Activated CD4-positive, alpha-beta T cell treated with anti-CD3 and anti-CD28 coated beads, Interleukin-2, amount 10 ng/mL, durations not matched to agents 7 days and 5 days (primary cell): ENCODE measurements around the gene HIPK1. TPM values are rescaled to one million over a fixed set of nuclear protein-coding genes. Genes with fewer than 3 reads are reported as not detected.
A peak's percentile ranks its signal among the peaks of the same experiment; 100 is the strongest.

Experiments
- CTCF ChIA-PET: fragments of 350-600 bp; sonication (Branson Sonifier 250); formaldehyde crosslinking; loops from one replicate; lab custom pipeline; 2021; ENCODE audit warnings: antibody characterized with exemption; lab: Charles Lee
- POLR2A ChIA-PET: fragments of 350-600 bp; sonication (Branson Sonifier 250); formaldehyde crosslinking; loops from one replicate; lab custom pipeline; 2021; ENCODE audit warnings: antibody characterized with exemption; lab: Charles Lee
- DNase-seq: peaks from one replicate; pipeline ENCODE4 v3.0.0-alpha.2; 2020
- H3K27ac Mint-ChIP-seq: one replicate; pipeline ENCODE4 v1.8.0; 2021; ENCODE audit warnings: mild to moderate bottlenecking, moderate library complexity, mixed read lengths
- H3K27me3 Mint-ChIP-seq: one replicate; pipeline ENCODE4 v1.8.0; 2021; ENCODE audit warnings: mixed read lengths
- H3K36me3 Mint-ChIP-seq: one replicate; pipeline ENCODE4 v1.8.0; 2021; ENCODE audit warnings: low read depth, mixed read lengths
- H3K4me1 Mint-ChIP-seq: one replicate; pipeline ENCODE4 v1.8.0; 2021; ENCODE audit warnings: mixed read lengths
- H3K4me3 Mint-ChIP-seq: one replicate; pipeline ENCODE4 v1.8.0; 2021; ENCODE audit warnings: mild to moderate bottlenecking, moderate library complexity, mixed read lengths
- H3K9me3 Mint-ChIP-seq: one replicate; pipeline ENCODE4 v1.8.0; 2021; ENCODE audit warnings: mixed read lengths
- total RNA-seq, 2 experiments: library from RNA; stranded (reverse); gene quantifications; one replicate each; pipeline ENCODE4 v1.2.3, GENCODE V29; 2021

HIPK1 gene
- total RNA-seq, 2 experiments from 2014 or later = 88.5 to 106 TPM

- peak; percentile 61 for DNase-seq
- H3K4me1 Mint-ChIP-seq = peaks cover 44% of the 10 kb centered on the region
- H3K27ac Mint-ChIP-seq = peak within 1 kb of the TSS; percentile 12
- no peaks in the 10 kb centered on the region for H3K9me3 Mint-ChIP-seq
- POLR2A ChIA-PET = no interaction called here
- H3K4me3 Mint-ChIP-seq = no peak within 1 kb of the TSS
- peaks cover 13% of the 10 kb centered on the region for H3K36me3 Mint-ChIP-seq
- CTCF ChIA-PET = interaction anchor here (0.9 to 2.9 kb wide), 2 partner anchors 33 to 304 kb away, joined by 3 to 18 read pairs; no protein-coding TSS in a partner anchor
- no peaks in the 10 kb centered on the region for H3K27me3 Mint-ChIP-seq
Measured at GRCh38 chr1:113978863-113979702, 50.0 kb downstream of the HIPK1 start, which contains the start of gene OLFML3. TSS of gene OLFML3 (plus strand) at chr1:113979474. CDS start at chr1:113979517, 43 bp downstream.

- Mint-ChIP-seq H3K4me3 (no peak overlapping the region), H3K9me3 (no peaks in the 10 kb centered on the region), H3K4me1 (peaks cover 36% of the 10 kb centered on the region), H3K27ac (no peak overlapping the region), H3K27me3 (no peaks in the 10 kb centered on the region), H3K36me3 (peaks cover 8% of the 10 kb centered on the region)
- DNase-seq = no peak
- POLR2A ChIA-PET = no interaction called here
- CTCF ChIA-PET = no interaction called here
Measured at GRCh38 chr1:113980110-113980509, 51.0 kb downstream of the HIPK1 start.

GRCh38 chr1:113981962-113982931 lies 53.1 kb downstream of the HIPK1 start:
- H3K36me3 Mint-ChIP-seq = no peaks in the 10 kb centered on the region
- ChIA-PET POLR2A (no interaction called here), CTCF (interaction anchor here (0.7 kb wide), 1 partner anchor 293 kb away, joined by 4 read pairs; no protein-coding TSS in a partner anchor)
- no peak for DNase-seq
- H3K27me3 Mint-ChIP-seq = no peaks in the 10 kb centered on the region
- no peak overlapping the region for H3K27ac Mint-ChIP-seq
- peaks cover 16% of the 10 kb centered on the region for H3K4me1 Mint-ChIP-seq
- H3K4me3 Mint-ChIP-seq = no peak overlapping the region
- no peaks in the 10 kb centered on the region for H3K9me3 Mint-ChIP-seq

- H3K4me1 Mint-ChIP-seq = peaks cover 12% of the 10 kb centered on the region
- no peak overlapping the region for H3K4me3 Mint-ChIP-seq
- no peaks in the 10 kb centered on the region for H3K27me3 Mint-ChIP-seq
- POLR2A ChIA-PET = no interaction called here
- CTCF ChIA-PET = no interaction called here
- no peak for DNase-seq
- H3K27ac Mint-ChIP-seq = no peak overlapping the region
- no peaks in the 10 kb centered on the region for H3K9me3 Mint-ChIP-seq
- no peaks in the 10 kb centered on the region for H3K36me3 Mint-ChIP-seq
Measured at GRCh38 chr1:113982949-113983348, 53.8 kb downstream of the HIPK1 start.

GRCh38 chr1:113983391-113983790 lies 54.3 kb downstream of the HIPK1 start:
- H3K9me3 Mint-ChIP-seq = no peaks in the 10 kb centered on the region
- no peaks in the 10 kb centered on the region for H3K27me3 Mint-ChIP-seq
- H3K4me3 Mint-ChIP-seq = no peak overlapping the region
- ChIA-PET POLR2A (no interaction called here), CTCF (no interaction called here)
- no peak for DNase-seq
- peaks cover 7% of the 10 kb centered on the region for H3K4me1 Mint-ChIP-seq
- H3K36me3 Mint-ChIP-seq = no peaks in the 10 kb centered on the region
- no peak overlapping the region for H3K27ac Mint-ChIP-seq

GRCh38 chr1:113983826-113984225 lies 54.7 kb downstream of the HIPK1 start:
- POLR2A ChIA-PET = no interaction called here
- no peaks in the 10 kb centered on the region for H3K9me3 Mint-ChIP-seq
- CTCF ChIA-PET = interaction anchor here (0.6 kb wide), 1 partner anchor 522 kb away, joined by 3 read pairs; no protein-coding TSS in a partner anchor
- H3K27me3 Mint-ChIP-seq = no peaks in the 10 kb centered on the region
- no peak overlapping the region for H3K4me3 Mint-ChIP-seq
- H3K27ac Mint-ChIP-seq = no peak overlapping the region
- no peak for DNase-seq
- H3K4me1 Mint-ChIP-seq = peaks cover 4% of the 10 kb centered on the region
- H3K36me3 Mint-ChIP-seq = no peaks in the 10 kb centered on the region

- ChIA-PET POLR2A (no interaction called here), CTCF (interaction anchor here (0.6 to 1.5 kb wide), 2 partner anchors 9 to 521 kb away, joined by 3 to 5 read pairs; no protein-coding TSS in a partner anchor)
- H3K9me3 Mint-ChIP-seq = no peaks in the 10 kb centered on the region
- DNase-seq = no peak
- H3K4me3 Mint-ChIP-seq = no peak overlapping the region
- no peaks in the 10 kb centered on the region for H3K4me1 Mint-ChIP-seq
- no peaks in the 10 kb centered on the region for H3K36me3 Mint-ChIP-seq
- no peak overlapping the region for H3K27ac Mint-ChIP-seq
- no peaks in the 10 kb centered on the region for H3K27me3 Mint-ChIP-seq
Measured at GRCh38 chr1:113984710-113985109, 55.6 kb downstream of the HIPK1 start.

- Mint-ChIP-seq H3K4me1 (no peaks in the 10 kb centered on the region), H3K27me3 (peaks cover 3% of the 10 kb centered on the region), H3K4me3 (no peak overlapping the region), H3K9me3 (no peaks in the 10 kb centered on the region), H3K27ac (no peak overlapping the region), H3K36me3 (no peaks in the 10 kb centered on the region)
- ChIA-PET POLR2A (no interaction called here), CTCF (interaction anchor here (0.7 kb wide), 1 partner anchor 42 kb away, joined by 3 read pairs; no protein-coding TSS in a partner anchor)
- DNase-seq = no peak
Measured at GRCh38 chr1:113986802-113987201, 57.7 kb downstream of the HIPK1 start.

- Mint-ChIP-seq H3K27ac (no peak overlapping the region), H3K36me3 (no peaks in the 10 kb centered on the region), H3K4me1 (no peaks in the 10 kb centered on the region), H3K4me3 (no peak overlapping the region), H3K9me3 (no peaks in the 10 kb centered on the region), H3K27me3 (peaks cover 3% of the 10 kb centered on the region)
- POLR2A ChIA-PET = no interaction called here
- DNase-seq = no peak
- CTCF ChIA-PET = interaction anchor here (0.7 to 1.6 kb wide), 2 partner anchors 11 to 42 kb away, joined by 3 read pairs; no protein-coding TSS in a partner anchor
Measured at GRCh38 chr1:113987259-113987658, 58.1 kb downstream of the HIPK1 start.

GRCh38 chr1:113990530-113990929 lies 61.4 kb downstream of the HIPK1 start:
- CTCF ChIA-PET = no interaction called here
- DNase-seq = no peak
- H3K9me3 Mint-ChIP-seq = peaks cover 18% of the 10 kb centered on the region

GRCh38 chr1:113990961-113991360 lies 61.8 kb downstream of the HIPK1 start:
- H3K4me3 Mint-ChIP-seq = no peak overlapping the region
- ChIA-PET POLR2A (no interaction called here), CTCF (no interaction called here)
- peaks cover 5% of the 10 kb centered on the region for H3K36me3 Mint-ChIP-seq
- H3K9me3 Mint-ChIP-seq = peaks cover 19% of the 10 kb centered on the region
- no peak overlapping the region for H3K27ac Mint-ChIP-seq
- no peak for DNase-seq
- peaks cover 3% of the 10 kb centered on the region for H3K27me3 Mint-ChIP-seq
- no peaks in the 10 kb centered on the region for H3K4me1 Mint-ChIP-seq

More at GRCh38 chr1:113990530-113990929, 61.4 kb downstream of the HIPK1 start:
- POLR2A ChIA-PET = no interaction called here
- no peak overlapping the region for H3K4me3 Mint-ChIP-seq
- peaks cover 3% of the 10 kb centered on the region for H3K27me3 Mint-ChIP-seq
- no peaks in the 10 kb centered on the region for H3K4me1 Mint-ChIP-seq
- H3K27ac Mint-ChIP-seq = no peak overlapping the region
- peaks cover 4% of the 10 kb centered on the region for H3K36me3 Mint-ChIP-seq

GRCh38 chr1:113991467-113991997 lies 62.4 kb downstream of the HIPK1 start:
- no peak overlapping the region for H3K4me3 Mint-ChIP-seq
- H3K36me3 Mint-ChIP-seq = peaks cover 5% of the 10 kb centered on the region
- H3K27me3 Mint-ChIP-seq = peaks cover 3% of the 10 kb centered on the region
- no peak for DNase-seq
- no peaks in the 10 kb centered on the region for H3K4me1 Mint-ChIP-seq
- peaks cover 22% of the 10 kb centered on the region for H3K9me3 Mint-ChIP-seq
- H3K27ac Mint-ChIP-seq = no peak overlapping the region
- ChIA-PET POLR2A (no interaction called here), CTCF (no interaction called here)
